ENCODE results near the gene FOXL1. TPM values are rescaled to one million over a fixed set of nuclear protein-coding genes. Genes with fewer than 3 reads are reported as not detected.

The FOXL1 gene
- total and polyA plus RNA-seq, 2 experiments from 2014 or later: 0.61 to 4.2 TPM

DNA sequence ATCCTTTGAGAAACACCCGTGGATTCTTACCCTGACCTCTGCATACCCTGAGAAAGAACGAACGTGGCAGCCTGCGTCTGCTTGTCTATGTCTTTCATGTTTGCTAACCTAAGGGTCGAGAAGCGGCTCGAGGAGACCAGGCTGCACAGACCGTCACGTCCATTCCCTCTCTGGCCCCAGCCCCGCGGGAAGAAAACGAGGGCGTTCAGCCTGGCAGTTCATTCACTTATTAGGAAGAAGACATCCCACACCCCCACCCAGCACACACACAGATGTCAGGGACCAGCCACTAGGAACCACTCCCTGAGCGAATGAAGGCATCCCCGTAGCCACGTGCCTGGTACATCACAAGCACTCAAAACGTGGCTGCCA, 22.7 kb upstream of the FOXL1 start:
- no peak overlapping the region for H3K27ac ChIP-seq

DNA sequence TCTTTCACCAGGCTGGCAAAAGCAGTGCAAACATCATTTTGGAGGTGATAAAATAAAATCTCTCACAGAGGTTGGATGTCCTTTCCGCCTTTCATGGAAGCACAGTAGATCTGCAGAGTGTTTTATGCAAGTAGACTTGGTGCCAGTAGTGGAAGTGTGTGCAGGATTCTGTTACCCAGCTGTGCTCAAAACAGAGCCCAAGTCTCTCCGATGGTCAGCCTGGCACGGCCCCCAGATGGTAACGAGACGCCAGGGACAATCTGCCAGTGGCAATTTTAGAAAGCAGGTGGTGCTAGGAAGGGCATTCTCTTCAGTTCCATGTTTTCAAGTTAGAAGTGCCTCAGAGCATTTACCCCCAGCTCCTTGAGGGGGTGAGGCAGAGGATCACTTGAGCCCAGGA, 21.8 kb upstream of the FOXL1 start:
- Histone ChIP-seq H3K27ac (no peak overlapping the region), H3K9me3 (ENCODE audit: low read depth) (no peaks in the 10 kb centered on the region), H3K27me3 (no peaks in the 10 kb centered on the region), H3K4me3 (no peak overlapping the region), H3K4me1 (ENCODE audit: low read depth) (peaks cover 3% of the 10 kb centered on the region), H3K36me3 (no peaks in the 10 kb centered on the region)
- no peak for DNase-seq (ENCODE audit: low read depth in 1 of 2, low spot score in 1 of 2)
- TF ChIP-seq CTCF (IDR thresholded peaks at IDR 0.05; ENCODE audit: low read depth, low read length): no peak

More for the DNA sequence above, 22.7 kb upstream of the FOXL1 start:
- no peaks in the 10 kb centered on the region for H3K36me3 ChIP-seq
- no peaks in the 10 kb centered on the region for H3K27me3 ChIP-seq
- peak overlapping the region; percentile 87 for H3K4me3 ChIP-seq
- H3K9me3 ChIP-seq (ENCODE audit: low read depth): no peaks in the 10 kb centered on the region
- peaks cover 3% of the 10 kb centered on the region for H3K4me1 ChIP-seq (ENCODE audit: low read depth)
- TF ChIP-seq CTCF (IDR thresholded peaks at IDR 0.05; ENCODE audit: low read depth, low read length): no peak
- DNase-seq (ENCODE audit: low read depth in 1 of 2, low spot score in 1 of 2): no peak

DNA sequence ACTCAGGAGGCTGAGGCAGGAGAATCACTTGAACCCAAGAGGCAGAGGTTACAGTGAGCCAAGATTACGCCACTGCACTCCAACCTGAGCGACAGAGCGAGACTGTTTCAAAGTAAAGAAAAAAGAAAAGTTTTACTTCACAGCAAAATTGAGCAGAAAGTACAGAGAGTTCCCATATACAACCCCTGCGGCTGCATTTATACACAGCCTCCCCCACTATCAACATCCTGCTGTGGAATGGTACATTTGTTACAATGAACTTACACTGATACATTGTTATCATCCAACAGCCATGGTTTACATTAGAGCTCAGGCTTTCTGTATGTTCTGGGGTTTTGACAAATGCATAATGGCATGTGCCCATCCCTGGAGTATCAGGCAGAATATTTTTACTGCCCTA, 20.8 kb upstream of the FOXL1 start:
- Histone ChIP-seq H3K36me3 (no peaks in the 10 kb centered on the region), H3K9me3 (ENCODE audit: low read depth) (no peaks in the 10 kb centered on the region), H3K27me3 (no peaks in the 10 kb centered on the region), H3K27ac (no peak overlapping the region), H3K4me3 (no peak overlapping the region), H3K4me1 (ENCODE audit: low read depth) (peaks cover 3% of the 10 kb centered on the region)
- no peak for TF ChIP-seq CTCF (IDR thresholded peaks at IDR 0.05; ENCODE audit: low read depth, low read length)
- DNase-seq (ENCODE audit: low read depth in 1 of 2, low spot score in 1 of 2): no peak

DNA sequence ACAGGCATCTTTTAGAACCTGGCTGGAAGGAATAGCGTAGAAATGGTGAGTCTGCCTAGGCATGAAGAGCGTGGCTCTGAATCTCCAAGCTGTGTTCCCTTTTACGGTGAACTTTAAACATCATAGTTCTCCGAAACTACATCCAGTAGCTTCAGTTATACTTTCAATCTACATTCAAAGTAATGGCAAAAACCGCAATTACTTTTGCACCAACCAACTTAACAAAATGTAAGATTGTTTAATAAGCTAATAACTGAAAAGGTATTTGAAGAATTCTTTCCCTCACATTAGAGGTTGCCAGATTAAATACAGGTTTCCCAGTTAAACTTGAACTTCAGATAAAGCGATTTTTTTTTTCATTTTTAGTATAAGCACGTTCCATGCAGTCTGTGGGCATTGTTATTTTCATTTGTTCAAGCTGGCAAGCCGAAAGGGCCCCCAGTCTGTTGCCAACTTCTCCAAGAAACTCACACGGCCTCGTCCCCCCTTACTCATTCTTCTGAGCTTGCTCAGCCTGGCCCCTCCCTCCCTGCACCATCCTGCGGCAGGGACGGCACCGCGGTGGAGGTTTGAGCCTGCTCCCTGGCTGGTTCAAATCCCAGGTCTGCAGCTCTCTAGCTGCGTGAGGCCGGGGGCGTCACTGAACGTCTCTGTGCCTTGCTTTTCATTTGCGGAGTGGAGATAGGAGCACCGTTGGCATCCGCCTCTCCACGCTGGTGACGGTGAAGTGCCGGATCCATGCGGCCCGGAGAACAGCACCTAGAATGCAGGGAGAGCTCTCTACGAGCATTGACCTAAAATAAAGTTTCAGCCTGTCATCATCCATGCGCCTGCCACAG, 19.8 kb upstream of the FOXL1 start:
- no peaks in the 10 kb centered on the region for H3K27me3 ChIP-seq
- no peak overlapping the region for H3K27ac ChIP-seq
- TF ChIP-seq CTCF (IDR thresholded peaks at IDR 0.05; ENCODE audit: low read depth, low read length): no peak
- no peak overlapping the region for H3K4me3 ChIP-seq
- no peaks in the 10 kb centered on the region for H3K9me3 ChIP-seq (ENCODE audit: low read depth)
- H3K4me1 ChIP-seq (ENCODE audit: low read depth): peaks cover 8% of the 10 kb centered on the region
- DNase-seq (ENCODE audit: low read depth in 1 of 2, low spot score in 1 of 2): no peak
- no peaks in the 10 kb centered on the region for H3K36me3 ChIP-seq

- peaks cover 9% of the 10 kb centered on the region for H3K27me3 ChIP-seq
- H3K27ac ChIP-seq: no peak overlapping the region
- H3K9me3 ChIP-seq (ENCODE audit: low read depth): no peaks in the 10 kb centered on the region
- DNase-seq (ENCODE audit: low read depth in 1 of 2, low spot score in 1 of 2): no peak
- no peak for TF ChIP-seq CTCF (IDR thresholded peaks at IDR 0.05; ENCODE audit: low read depth, low read length)
- peaks cover 8% of the 10 kb centered on the region for H3K4me1 ChIP-seq (ENCODE audit: low read depth)
- no peak overlapping the region for H3K4me3 ChIP-seq
- no peaks in the 10 kb centered on the region for H3K36me3 ChIP-seq
These were observed 18.5 kb upstream of the FOXL1 start for GRCh38 chr16:86559802-86560305.
